Activated CD4-positive, CD25-positive, alpha-beta regulatory T cell treated with anti-CD3 and anti-CD28 coated beads, Interleukin-2, amount 50 U/mL, for 72 hours (primary cell): Measurements from ENCODE around the gene UTP14C.
"Not testable (repeated sequence)": the region's sequence is repeated elsewhere in the genome, so short reads cannot be mapped to it uniquely, and the experiment has no call there.

Experiments used
- DNase-seq: peaks from one replicate; pipeline ENCODE4 v3.0.0; 2021

The UTP14C gene

GRCh38 chr13:52051400-52051799, 26.9 kb downstream of the UTP14C start:
- DNase-seq, result no peak

GRCh38 chr13:52053460-52053859, 29.0 kb downstream of the UTP14C start:
- DNase-seq, result no peak

GRCh38 chr13:52061064-52061463, 36.6 kb downstream of the UTP14C start:
- DNase-seq, result not testable (repeated sequence)

GRCh38 chr13:52061587-52061986, 37.1 kb downstream of the UTP14C start:
- DNase-seq, result no peak

- no peak for DNase-seq
Observed at GRCh38 chr13:52067237-52067636, 42.7 kb downstream of the UTP14C start.

GRCh38 chr13:52070929-52071523, 46.5 kb downstream of the UTP14C start:
- DNase-seq, result no peak
